ENCODE results near the gene GGNBP2. TPM values are rescaled to one million over a fixed set of nuclear protein-coding genes. Genes with fewer than 3 reads are reported as not detected.

GGNBP2 gene
- polyA plus RNA-seq, 3 donors, result 22.3 to 89.5 (median 31.5) TPM

DNA sequence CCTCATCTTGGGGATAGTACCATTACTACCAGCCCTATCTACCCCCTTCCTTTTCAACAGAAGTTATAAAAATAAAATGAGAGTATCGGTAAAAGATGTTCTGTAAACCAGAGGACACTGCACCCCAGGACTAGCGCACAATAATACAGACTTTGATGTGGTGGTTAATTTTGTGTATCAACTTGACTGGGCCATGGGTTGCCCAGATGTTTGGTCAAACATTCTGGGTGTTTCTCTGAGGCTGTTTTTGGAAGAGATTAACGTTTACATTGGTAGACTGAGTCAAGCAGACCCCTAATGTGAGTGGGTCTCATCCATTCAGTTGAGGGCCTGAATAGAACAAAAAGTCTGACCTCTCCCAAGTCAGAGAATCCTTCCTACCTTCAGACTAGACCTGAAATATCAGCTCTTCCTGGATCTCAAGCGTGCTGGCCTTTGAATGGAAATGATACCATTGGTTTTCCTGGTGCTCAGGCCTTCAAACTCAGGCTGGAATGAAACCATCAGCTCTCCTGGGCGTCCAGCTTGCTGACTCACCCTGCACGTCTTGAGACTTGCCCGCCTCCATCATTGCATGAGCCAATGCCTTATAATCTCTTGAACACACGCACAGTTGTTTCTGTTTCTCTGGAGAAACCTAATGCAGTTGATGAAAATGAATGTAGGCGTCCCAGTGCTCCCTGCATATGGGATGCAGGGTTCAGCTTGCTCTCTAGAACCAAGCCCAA is 66.8 kb downstream of the GGNBP2 start:
- no peak for DNase-seq
- Histone ChIP-seq H2AFZ (ENCODE audit: insufficient read depth, low read depth, low read length, poor library complexity, severe bottlenecking) (no peak overlapping the region), H3K79me2 (ENCODE audit: insufficient read depth, low read length) (no peaks in the 10 kb centered on the region), H3K4me2 (replicated peaks; ENCODE audit: extremely low read depth, low read length, poor library complexity, severe bottlenecking) (no peak overlapping the region), H3K9me3 (replicated peaks in 1 of 2; ENCODE audit: control insufficient read depth in 1 of 2, insufficient read depth in 1 of 2, low read length in 2 of 2) (no peaks in the 10 kb centered on the region), H3K4me3 (replicated peaks in 1 of 3; ENCODE audit: low read depth in 2 of 3, low read length in 3 of 3) (no peak overlapping the region), H3K27me3 (ENCODE audit: control insufficient read depth in 2 of 2, insufficient read depth in 2 of 2, low read length in 2 of 2) (no peaks in the 10 kb centered on the region), H3K9ac (ENCODE audit: insufficient read depth, low read length, poor library complexity, severe bottlenecking) (no peak overlapping the region), H3K4me1 (ENCODE audit: control insufficient read depth in 1 of 2, insufficient read depth in 2 of 2, low read length in 2 of 2) (peaks cover 10 to 14% of the 10 kb centered on the region in 2 donors), H3K27ac (ENCODE audit: low read depth in 1 of 2, low read length in 2 of 2) (no peak overlapping the region), H3K36me3 (replicated peaks in 1 of 2; ENCODE audit: control insufficient read depth in 1 of 2, insufficient read depth in 2 of 2, low read length in 2 of 2) (peaks cover 0 to 5% of the 10 kb centered on the region in 2 donors), H4K20me1 (ENCODE audit: insufficient read depth, low read length) (no peaks in the 10 kb centered on the region)
- peaks cover 0 to 6% (median 0%) of the 10 kb centered on the region in 3 donors for H3K27me3 Mint-ChIP-seq (ENCODE audit: low read depth in 3 of 3)
- H3K9me3 Mint-ChIP-seq, result peaks cover 0 to 1% (median 0%) of the 10 kb centered on the region in 7 donors
- intact Hi-C loops (cut with micrococcal nuclease), result no loop called here
- TF ChIP-seq, protein P1, sequence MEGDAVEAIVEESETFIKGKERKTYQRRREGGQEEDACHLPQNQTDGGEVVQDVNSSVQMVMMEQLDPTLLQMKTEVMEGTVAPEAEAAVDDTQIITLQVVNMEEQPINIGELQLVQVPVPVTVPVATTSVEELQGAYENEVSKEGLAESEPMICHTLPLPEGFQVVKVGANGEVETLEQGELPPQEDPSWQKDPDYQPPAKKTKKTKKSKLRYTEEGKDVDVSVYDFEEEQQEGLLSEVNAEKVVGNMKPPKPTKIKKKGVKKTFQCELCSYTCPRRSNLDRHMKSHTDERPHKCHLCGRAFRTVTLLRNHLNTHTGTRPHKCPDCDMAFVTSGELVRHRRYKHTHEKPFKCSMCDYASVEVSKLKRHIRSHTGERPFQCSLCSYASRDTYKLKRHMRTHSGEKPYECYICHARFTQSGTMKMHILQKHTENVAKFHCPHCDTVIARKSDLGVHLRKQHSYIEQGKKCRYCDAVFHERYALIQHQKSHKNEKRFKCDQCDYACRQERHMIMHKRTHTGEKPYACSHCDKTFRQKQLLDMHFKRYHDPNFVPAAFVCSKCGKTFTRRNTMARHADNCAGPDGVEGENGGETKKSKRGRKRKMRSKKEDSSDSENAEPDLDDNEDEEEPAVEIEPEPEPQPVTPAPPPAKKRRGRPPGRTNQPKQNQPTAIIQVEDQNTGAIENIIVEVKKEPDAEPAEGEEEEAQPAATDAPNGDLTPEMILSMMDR (IDR thresholded peaks at IDR 0.05), result no peak
- H3K36me3 Mint-ChIP-seq, result peaks cover 3 to 5% of the 10 kb centered on the region in 2 donors
- 75% methylated on average over 5 of the region's 9 CpGs for WGBS (ENCODE audit: insufficient coverage)
- peaks cover 17% of the 10 kb centered on the region for H3K4me1 Mint-ChIP-seq
- no peak overlapping the region for H3K27ac Mint-ChIP-seq
- no peak overlapping the region for H3K4me3 Mint-ChIP-seq

- WGBS (ENCODE audit: insufficient coverage), result 89% methylated on average over 3 of the region's 3 CpGs
- TF ChIP-seq, protein P1 (IDR thresholded peaks at IDR 0.05), result no peak
Observed at GRCh38 chr17:36612323-36612722, 67.6 kb downstream of the GGNBP2 start.

More at GRCh38 chr17:36612323-36612722, 67.6 kb downstream of the GGNBP2 start:
- no peaks in the 10 kb centered on the region for H3K79me2 ChIP-seq (ENCODE audit: insufficient read depth, low read length)
- no peaks in the 10 kb centered on the region for H3K9me3 ChIP-seq (replicated peaks in 1 of 2; ENCODE audit: control insufficient read depth in 1 of 2, insufficient read depth in 1 of 2, low read length in 2 of 2)
- H3K4me3 Mint-ChIP-seq, result no peak overlapping the region
- no peaks in the 10 kb centered on the region for H4K20me1 ChIP-seq (ENCODE audit: insufficient read depth, low read length)
- peaks cover 0 to 1% (median 0%) of the 10 kb centered on the region in 7 donors for H3K9me3 Mint-ChIP-seq
- peaks cover 17% of the 10 kb centered on the region for H3K4me1 Mint-ChIP-seq
- no peak overlapping the region for H3K4me2 ChIP-seq (replicated peaks; ENCODE audit: extremely low read depth, low read length, poor library complexity, severe bottlenecking)
- H3K4me3 ChIP-seq (replicated peaks in 1 of 3; ENCODE audit: low read depth in 2 of 3, low read length in 3 of 3), result no peak overlapping the region
- no peak overlapping the region for H2AFZ ChIP-seq (ENCODE audit: insufficient read depth, low read depth, low read length, poor library complexity, severe bottlenecking)
- H3K27ac Mint-ChIP-seq, result no peak overlapping the region
- H3K27me3 ChIP-seq (ENCODE audit: control insufficient read depth in 2 of 2, insufficient read depth in 2 of 2, low read length in 2 of 2), result no peaks in the 10 kb centered on the region
- peaks cover 0 to 5% of the 10 kb centered on the region in 2 donors for H3K36me3 ChIP-seq (replicated peaks in 1 of 2; ENCODE audit: control insufficient read depth in 1 of 2, insufficient read depth in 2 of 2, low read length in 2 of 2)
- no peak for DNase-seq
- H3K27ac ChIP-seq (ENCODE audit: low read depth in 1 of 2, low read length in 2 of 2), result no peak overlapping the region
- H3K9ac ChIP-seq (ENCODE audit: insufficient read depth, low read length, poor library complexity, severe bottlenecking), result no peak overlapping the region
- H3K36me3 Mint-ChIP-seq, result peaks cover 3 to 5% of the 10 kb centered on the region in 2 donors
- intact Hi-C loops (cut with micrococcal nuclease), result no loop called here
- H3K27me3 Mint-ChIP-seq (ENCODE audit: low read depth in 3 of 3), result peaks cover 0 to 6% (median 0%) of the 10 kb centered on the region in 3 donors
- peaks cover 10 to 14% of the 10 kb centered on the region in 2 donors for H3K4me1 ChIP-seq (ENCODE audit: control insufficient read depth in 1 of 2, insufficient read depth in 2 of 2, low read length in 2 of 2)

All from CD14-positive monocyte (primary cell).